Frontal cortex (tissue), 4 donors: ENCODE results near the gene DGAT2. TPM values are rescaled to one million over a fixed set of nuclear protein-coding genes. Genes with fewer than 3 reads are reported as not detected.

ENCODE experiments used
- DNase-seq, 2 donors: peaks; one replicate each; pipeline ENCODE4 v3.0.0; 2012; ENCODE audit warnings: low spot score in 2 of 2
- FAIRE-seq: peaks from 2 replicates; lab custom pipeline; 2012; peaks lifted over from hg19 to GRCh38; lab: Jason Lieb, UNC
- total RNA-seq: library from RNA; depleted of rRNA; stranded (reverse); fragments of >200 nt; gene quantifications from one replicate; pipeline ENCODE4 v1.2.3, GENCODE V29; 2014
- donor health status: control.
- donor health status: control.
- donor health status: control.

Gene DGAT2
- total RNA-seq, 1 donor from 2014 or later, result 4.1 TPM

- FAIRE-seq (no peak), DNase-seq (no peak)
These were observed 48.1 kb downstream of the DGAT2 start for GRCh38 chr11:75816561-75817239.

GRCh38 chr11:75820645-75821044 lies 52.1 kb downstream of the DGAT2 start:
- no peak for FAIRE-seq
- no peak for DNase-seq

GRCh38 chr11:75821202-75821601 lies 52.6 kb downstream of the DGAT2 start:
- FAIRE-seq, result no peak

GRCh38 chr11:75822541-75822940 lies 54.0 kb downstream of the DGAT2 start:
- FAIRE-seq (no peak), DNase-seq (no peak)

More at GRCh38 chr11:75821202-75821601, 52.6 kb downstream of the DGAT2 start:
- no peak for DNase-seq

- FAIRE-seq, result no peak
- no peak for DNase-seq
These were observed 54.8 kb downstream of the DGAT2 start for GRCh38 chr11:75823415-75823814.

- DNase-seq (no peak), FAIRE-seq (no peak)
These were observed 55.4 kb downstream of the DGAT2 start for GRCh38 chr11:75823946-75824345.

GRCh38 chr11:75826461-75827230 lies 58.1 kb downstream of the DGAT2 start:
- FAIRE-seq, result no peak
- DNase-seq, result no peak

- FAIRE-seq (no peak), DNase-seq (no peak)
These were observed 59.0 kb downstream of the DGAT2 start for GRCh38 chr11:75827562-75827961.

- DNase-seq, result no peak
- FAIRE-seq, result no peak
These were observed 63.4 kb downstream of the DGAT2 start for GRCh38 chr11:75831915-75832502.

GRCh38 chr11:75834728-75835127 lies 66.2 kb downstream of the DGAT2 start:
- no peak for FAIRE-seq
- no peak for DNase-seq

- FAIRE-seq, result no peak
These were observed 67.8 kb downstream of the DGAT2 start for GRCh38 chr11:75836417-75836816.

GRCh38 chr11:75839851-75840250 lies 71.3 kb downstream of the DGAT2 start:
- DNase-seq (no peak), FAIRE-seq (no peak)

More at GRCh38 chr11:75836417-75836816, 67.8 kb downstream of the DGAT2 start:
- no peak for DNase-seq

GRCh38 chr11:75840522-75840921 lies 71.9 kb downstream of the DGAT2 start:
- DNase-seq, result no peak

GRCh38 chr11:75841739-75842138 lies 73.2 kb downstream of the DGAT2 start:
- DNase-seq (no peak), FAIRE-seq (no peak)

More at GRCh38 chr11:75840522-75840921, 71.9 kb downstream of the DGAT2 start:
- no peak for FAIRE-seq

GRCh38 chr11:75845324-75845723 lies 76.7 kb downstream of the DGAT2 start:
- DNase-seq, result no peak
- FAIRE-seq, result no peak

GRCh38 chr11:75849894-75850293 lies 81.3 kb downstream of the DGAT2 start:
- FAIRE-seq, result no peak
- no peak for DNase-seq

GRCh38 chr11:75850787-75851186 lies 82.2 kb downstream of the DGAT2 start:
- FAIRE-seq, result no peak
- no peak for DNase-seq
